Measurements from ENCODE around the gene BANF2.

GRCh38 chr20:17682103-17682888, 17.5 kb upstream of the BANF2 start, which contains the start of gene RRBP1:
- TF ChIP-seq POLR2A (IDR thresholded peaks at IDR 0.05; ENCODE audit: low read length) (peak; percentile 57), GATA1 (IDR thresholded peaks at IDR 0.05; ENCODE audit: low read depth, low read length) (no peak)
